Measurements from ENCODE around the gene CMC4. TPM values are rescaled to one million over a fixed set of nuclear protein-coding genes. Genes with fewer than 3 reads are reported as not detected.

CMC4 gene, protein sequence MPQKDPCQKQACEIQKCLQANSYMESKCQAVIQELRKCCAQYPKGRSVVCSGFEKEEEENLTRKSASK
- total RNA-seq: 11.0 and 13.8 TPM in 2 replicates

DNA sequence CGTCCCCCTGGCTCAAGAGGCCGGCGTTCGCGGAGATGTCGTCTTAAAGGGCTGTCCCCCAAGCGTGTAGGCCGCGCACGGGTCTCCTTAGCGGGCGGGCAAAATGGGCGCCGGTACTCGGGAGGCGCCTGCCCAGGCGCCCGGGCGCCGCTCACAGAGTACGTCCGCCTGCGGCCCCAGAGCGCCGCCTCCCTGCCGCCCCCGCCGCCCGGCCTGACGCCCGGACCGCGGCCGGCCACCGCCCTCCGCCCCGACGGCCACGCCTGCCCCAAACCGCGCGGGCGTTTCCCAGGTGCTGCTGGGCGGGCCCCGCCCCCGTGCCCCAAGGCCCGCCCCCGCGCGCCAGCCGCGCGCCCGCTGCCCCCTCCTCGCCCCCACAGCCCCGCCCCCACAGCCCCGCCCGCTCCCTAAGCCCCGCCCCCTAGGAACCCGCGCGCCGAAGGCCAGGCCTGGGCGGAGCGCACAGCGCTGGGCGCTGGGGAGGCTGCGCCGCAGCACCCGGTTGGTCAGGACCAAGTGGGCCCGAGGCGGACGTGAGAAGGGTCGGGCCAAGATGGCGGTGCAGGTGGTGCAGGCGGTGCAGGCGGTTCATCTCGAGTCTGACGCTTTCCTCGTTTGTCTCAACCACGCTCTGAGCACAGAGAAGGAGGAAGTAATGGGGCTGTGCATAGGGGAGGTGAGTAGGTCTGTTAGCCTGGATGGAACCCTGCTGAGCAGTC lies at the start of gene CMC4, which contains the start of the genes BRCC3 and MTCP1:
Gene CMC4, minus strand, starts transcription at position 162 of the 719 bp plus-strand sequence. CDS start 7,113 bp downstream, outside the sequence.
Gene BRCC3, plus strand, starts transcription at position 534 of the 719 bp plus-strand sequence. Its CDS starts 20 bp downstream, at position 554.
Gene MTCP1, minus strand, starts transcription at position 162 of the 719 bp plus-strand sequence. CDS start 5,126 bp downstream, outside the sequence.
- TF ChIP-seq, protein P1, sequence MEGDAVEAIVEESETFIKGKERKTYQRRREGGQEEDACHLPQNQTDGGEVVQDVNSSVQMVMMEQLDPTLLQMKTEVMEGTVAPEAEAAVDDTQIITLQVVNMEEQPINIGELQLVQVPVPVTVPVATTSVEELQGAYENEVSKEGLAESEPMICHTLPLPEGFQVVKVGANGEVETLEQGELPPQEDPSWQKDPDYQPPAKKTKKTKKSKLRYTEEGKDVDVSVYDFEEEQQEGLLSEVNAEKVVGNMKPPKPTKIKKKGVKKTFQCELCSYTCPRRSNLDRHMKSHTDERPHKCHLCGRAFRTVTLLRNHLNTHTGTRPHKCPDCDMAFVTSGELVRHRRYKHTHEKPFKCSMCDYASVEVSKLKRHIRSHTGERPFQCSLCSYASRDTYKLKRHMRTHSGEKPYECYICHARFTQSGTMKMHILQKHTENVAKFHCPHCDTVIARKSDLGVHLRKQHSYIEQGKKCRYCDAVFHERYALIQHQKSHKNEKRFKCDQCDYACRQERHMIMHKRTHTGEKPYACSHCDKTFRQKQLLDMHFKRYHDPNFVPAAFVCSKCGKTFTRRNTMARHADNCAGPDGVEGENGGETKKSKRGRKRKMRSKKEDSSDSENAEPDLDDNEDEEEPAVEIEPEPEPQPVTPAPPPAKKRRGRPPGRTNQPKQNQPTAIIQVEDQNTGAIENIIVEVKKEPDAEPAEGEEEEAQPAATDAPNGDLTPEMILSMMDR (IDR thresholded peaks at IDR 0.05; ENCODE audit: insufficient read depth, low read depth, low read length): no peak
- DNase-seq (ENCODE audit: low read depth): peak; percentile 81
- H3K4me3 ChIP-seq (ENCODE audit: low read depth, low read length): peak within 1 kb of the TSS; percentile 77

DNA sequence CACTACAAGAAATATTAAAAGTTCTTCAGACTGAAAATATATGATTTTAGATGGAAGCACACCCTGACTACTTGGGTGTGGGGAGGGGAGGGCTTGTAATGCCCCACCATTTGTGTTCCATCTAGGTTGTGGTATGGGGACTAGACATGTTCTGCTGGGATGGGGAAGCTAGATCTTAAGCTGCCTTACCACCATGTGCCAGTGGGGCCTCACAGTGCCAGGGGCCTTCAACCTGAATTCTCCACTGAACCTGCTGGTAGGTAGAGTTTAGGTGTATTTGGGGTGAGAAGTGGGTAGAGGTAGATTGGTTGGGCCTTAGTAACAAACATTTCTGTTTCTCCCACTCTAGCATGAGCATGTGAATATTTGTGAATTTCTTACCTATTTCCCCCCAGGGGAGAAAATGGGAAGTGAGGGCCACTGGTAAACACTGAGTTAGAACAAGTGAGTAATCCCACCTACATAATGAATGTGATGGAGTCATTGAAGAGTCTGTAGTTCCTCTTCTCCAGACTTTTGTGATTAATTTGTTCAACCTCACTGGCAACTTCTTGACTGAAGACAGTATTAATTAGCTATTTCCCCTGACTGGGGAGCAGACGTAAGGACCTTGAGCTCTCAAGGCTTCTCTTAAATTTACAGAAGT lies 44.4 kb upstream of the CMC4 start:
- TF ChIP-seq, protein P1 (IDR thresholded peaks at IDR 0.05; ENCODE audit: insufficient read depth, low read depth, low read length): no peak
- no peak for DNase-seq (ENCODE audit: low read depth)
- H3K4me3 ChIP-seq (ENCODE audit: low read depth, low read length): no peak overlapping the region

DNA sequence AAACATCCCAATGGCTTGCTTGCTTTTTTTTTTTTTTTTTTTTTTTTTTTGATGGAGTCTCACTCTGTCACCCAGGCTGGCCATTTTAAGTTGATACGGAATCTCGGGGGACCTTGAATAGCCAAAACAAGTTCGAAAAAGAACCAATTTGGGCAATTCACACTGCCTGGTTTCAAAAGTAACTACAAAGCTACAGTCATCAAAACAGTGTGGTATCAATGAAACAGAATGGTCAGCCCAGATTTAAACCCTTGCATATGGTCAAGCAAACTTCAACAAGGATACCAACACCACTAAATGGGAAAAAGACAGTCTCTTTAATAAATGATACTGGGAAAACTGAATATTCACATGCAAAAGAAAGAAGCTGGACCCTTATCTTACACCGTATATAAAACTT lies 42.2 kb upstream of the CMC4 start:
- no peak overlapping the region for H3K4me3 ChIP-seq (ENCODE audit: low read depth, low read length)
- DNase-seq (ENCODE audit: low read depth): no peak
- TF ChIP-seq, protein P1 (IDR thresholded peaks at IDR 0.05; ENCODE audit: insufficient read depth, low read depth, low read length): no peak

DNA sequence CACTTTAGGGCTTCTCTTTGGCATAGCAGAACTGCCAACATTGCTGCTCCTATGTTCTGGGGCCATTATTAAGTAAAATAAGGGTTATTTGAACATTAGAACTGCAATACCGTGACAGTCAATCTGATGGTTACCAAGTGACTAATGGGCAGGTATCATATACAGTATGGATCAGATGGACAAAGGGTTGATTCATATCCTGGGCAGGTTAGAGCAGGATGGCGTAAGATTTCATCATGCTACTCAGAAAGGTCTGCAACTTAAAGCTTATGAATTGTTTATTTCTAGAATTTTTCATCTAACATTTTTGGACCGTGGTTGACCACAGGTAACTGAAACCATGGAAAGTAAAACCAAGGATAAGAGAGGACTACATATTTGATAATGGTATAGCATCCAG lies 41.2 kb upstream of the CMC4 start:
- no peak for DNase-seq (ENCODE audit: low read depth)
- no peak overlapping the region for H3K4me3 ChIP-seq (ENCODE audit: low read depth, low read length)
- TF ChIP-seq, protein P1 (IDR thresholded peaks at IDR 0.05; ENCODE audit: insufficient read depth, low read depth, low read length): no peak

DNA sequence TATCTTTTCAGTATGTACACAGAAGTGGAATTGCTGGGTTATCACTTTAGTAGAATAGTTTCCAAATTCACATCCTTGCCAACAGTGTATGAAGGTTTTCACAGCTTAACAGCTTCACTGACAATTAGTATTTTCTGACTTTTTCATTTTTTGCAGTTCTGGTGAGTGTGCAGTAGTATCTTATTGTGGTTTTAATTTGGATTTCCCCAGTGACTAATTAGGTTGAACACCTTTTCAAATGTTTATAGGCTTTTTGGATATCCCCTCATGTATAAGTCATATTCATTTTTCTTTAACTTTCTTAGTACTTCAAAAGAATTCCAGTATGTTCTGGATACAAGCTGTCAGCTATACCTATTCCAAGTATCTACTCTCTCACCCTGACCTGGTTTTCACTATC lies 37.5 kb upstream of the CMC4 start:
- TF ChIP-seq, protein P1 (IDR thresholded peaks at IDR 0.05; ENCODE audit: insufficient read depth, low read depth, low read length): no peak
- DNase-seq (ENCODE audit: low read depth): no peak
- H3K4me3 ChIP-seq (ENCODE audit: low read depth, low read length): no peak overlapping the region

DNA sequence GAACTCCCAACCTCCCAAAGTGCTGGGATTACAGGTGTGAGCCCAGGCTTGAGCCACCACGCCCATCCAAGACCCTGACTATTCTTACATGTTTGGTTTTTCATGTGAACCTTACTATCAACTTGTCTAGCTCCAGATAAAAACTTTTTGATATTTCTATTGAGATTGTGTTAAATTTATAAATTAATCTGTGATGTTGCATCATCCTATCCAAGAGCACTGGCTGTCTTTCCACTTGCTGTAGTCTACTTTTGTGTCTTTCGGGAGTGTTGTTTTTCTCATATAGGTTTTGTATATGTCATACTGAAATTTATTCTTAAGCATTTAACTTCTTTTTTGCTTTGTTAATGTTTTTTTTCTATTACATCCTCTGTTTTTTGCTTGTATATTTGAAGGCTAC lies 35.0 kb upstream of the CMC4 start:
- TF ChIP-seq, protein P1 (IDR thresholded peaks at IDR 0.05; ENCODE audit: insufficient read depth, low read depth, low read length): no peak
- no peak for DNase-seq (ENCODE audit: low read depth)

More for the DNA sequence above, 35.0 kb upstream of the CMC4 start:
- H3K4me3 ChIP-seq (ENCODE audit: low read depth, low read length): no peak overlapping the region
